Right lobe of liver (tissue), 6 donors: ENCODE measurements around the gene CHST11. TPM values are rescaled to one million over a fixed set of nuclear protein-coding genes. Genes with fewer than 3 reads are reported as not detected.

Experiments
- ATAC-seq, 4 donors: fragments of 200-7000 bp; cut with Tn5 transposase; one replicate each; pipeline ENCODE4 v1.9.1; 2020; ENCODE audit warnings: mild to moderate bottlenecking in 4 of 4, moderate library complexity in 4 of 4
- DNase-seq, 3 donors: peaks; one replicate each; pipeline ENCODE4 v3.0.0-alpha.2; 2020
- H3K27ac ChIP-seq, 3 donors: fragments of 200-600 bp; one replicate each; pipeline ENCODE4 v1.8.0; 2022
- H3K27me3 ChIP-seq, 2 donors: fragments of 200-600 bp; one replicate each; pipeline ENCODE4 v1.8.0; 2022
- H3K36me3 ChIP-seq, 4 donors: fragments of 200-600 bp; sonication (generic) in 1 of 4; one replicate each; pipeline versions ENCODE4 v1.5.1 to v1.8.0; 2017 to 2022; ENCODE audit warnings: control low read depth in 1 of 4
- H3K4me1 ChIP-seq, 4 donors: fragments of 200-600 bp; sonication (generic) in 1 of 4; one replicate each; pipeline versions ENCODE4 v1.5.1 to v1.8.0; 2017 to 2022; ENCODE audit warnings: control low read depth in 1 of 4
- H3K4me3 ChIP-seq, 3 donors: fragments of 200-600 bp; one replicate each; pipeline ENCODE4 v1.8.0; 2022
- H3K9me3 ChIP-seq, 4 donors: fragments of 200-600 bp; sonication (generic) in 1 of 4; one replicate each; pipeline versions ENCODE4 v1.5.1 to v1.8.0; 2017 to 2022; ENCODE audit warnings: control low read depth in 1 of 4
- CTCF ChIP-seq, 4 donors: fragments of 200-600 bp in 3 of 4; fragments of 450-650 bp in 1 of 4; IDR thresholded peaks; one replicate each; pipeline versions ENCODE4 v1.5.1 to v1.8.0; 2016 to 2022; ENCODE audit warnings: antibody characterized with exemption in 4 of 4, mild to moderate bottlenecking in 2 of 4
- POLR2A ChIP-seq: fragments of 450-650 bp; IDR thresholded peaks from one replicate; pipeline ENCODE4 v1.6.1; 2017; ENCODE audit warnings: antibody characterized with exemption, mild to moderate bottlenecking
- WGBS: methylation state at CpG from one replicate; pipeline ENCODE4 v1.1.6; 2018; ENCODE audit warnings: low coverage, low lambda C conversion rate; ENCODE audit not compliant: insufficient coverage; ENCODE audit errors: missing lambda C conversion rate; 5-methylcytosine and 5-hydroxymethylcytosine counted together
- intact Hi-C, 2 donors: fragments of 100-400 bp; cut with DNase I; formaldehyde crosslinking; loops; one replicate each; pipeline versions ENCODE4 v1.11.2 to v1.14.1; 2022
- total RNA-seq, 6 experiments: library from RNA; depleted of rRNA in 2 of 6; stranded (reverse); fragments of >200 nt in 2 of 6; fragmentation: NEBNext Ultra II Directional in 3 of 6; extraction: Animal tissue kit (Norgen Biotek cat#: 25700) in 3 of 6; gene quantifications; one replicate each; pipeline versions ENCODE4 v1.1.0 to v1.2.4, GENCODE V29; 2016 to 2023
- donor health status: DM: no; HTN: yes; CAD: no.
- donor health status: DM: no; HTN: no; CAD: no.
- donor health status: DM: no; HTN: no; CAD: no.
- donor health status: DM: no; HTN: yes; CAD: no.
- donor health status: DM: no; HTN: yes; CAD: no.

CHST11 gene
- total RNA-seq, 6 experiments from 2014 or later = 0.57 to 10.4 (median 3.5) TPM

GRCh38 chr12:104529130-104529874, 72.6 kb downstream of the CHST11 start:
- Histone ChIP-seq H3K9me3 (no peaks in the 10 kb centered on the region), H3K4me3 (no peak overlapping the region), H3K4me1 (no peaks in the 10 kb centered on the region), H3K36me3 (no peaks in the 10 kb centered on the region), H3K27ac (no peak overlapping the region), H3K27me3 (no peaks in the 10 kb centered on the region)
- intact Hi-C loops = no loop called here
- ATAC-seq (no peak), DNase-seq (no peak)
- WGBS = 36% methylated on average over 3 of the region's 3 CpGs
- no peak for TF ChIP-seq CTCF (IDR thresholded peaks at IDR 0.05)
- TF ChIP-seq POLR2A = no peak

- ATAC-seq = no peak
- no peak for DNase-seq
- no peaks in the 10 kb centered on the region for H3K9me3 ChIP-seq
- H3K27ac ChIP-seq = no peak overlapping the region
- H3K36me3 ChIP-seq = no peaks in the 10 kb centered on the region
- H3K27me3 ChIP-seq = no peaks in the 10 kb centered on the region
- intact Hi-C loops = no loop called here
- TF ChIP-seq CTCF (IDR thresholded peaks at IDR 0.05) (no peak), POLR2A (no peak)
- no peak overlapping the region for H3K4me3 ChIP-seq
- 55% methylated on average over 2 of the region's 2 CpGs for WGBS
- H3K4me1 ChIP-seq = no peaks in the 10 kb centered on the region
Observed at GRCh38 chr12:104532636-104533035, 75.9 kb downstream of the CHST11 start.

- intact Hi-C loops = no loop called here
- WGBS = 82% methylated on average over 2 of the region's 2 CpGs
- DNase-seq (no peak), ATAC-seq (no peak)
- Histone ChIP-seq H3K27me3 (no peaks in the 10 kb centered on the region), H3K4me3 (no peak overlapping the region), H3K4me1 (no peaks in the 10 kb centered on the region), H3K9me3 (no peaks in the 10 kb centered on the region), H3K36me3 (no peaks in the 10 kb centered on the region), H3K27ac (no peak overlapping the region)
- TF ChIP-seq CTCF (IDR thresholded peaks at IDR 0.05) = no peak
- no peak for TF ChIP-seq POLR2A
Observed at GRCh38 chr12:104533134-104533533, 76.4 kb downstream of the CHST11 start.

GRCh38 chr12:104534162-104534856, 77.6 kb downstream of the CHST11 start:
- no peak overlapping the region for H3K4me3 ChIP-seq
- no peak overlapping the region for H3K27ac ChIP-seq
- DNase-seq (no peak), ATAC-seq (peak in 1 of 4 donors; percentile 32)
- H3K4me1 ChIP-seq = no peaks in the 10 kb centered on the region
- H3K27me3 ChIP-seq = no peaks in the 10 kb centered on the region
- 32% methylated on average over 8 of the region's 10 CpGs for WGBS
- no peaks in the 10 kb centered on the region for H3K9me3 ChIP-seq
- TF ChIP-seq POLR2A = no peak
- TF ChIP-seq CTCF (IDR thresholded peaks at IDR 0.05) = no peak
- intact Hi-C loops = no loop called here
- no peaks in the 10 kb centered on the region for H3K36me3 ChIP-seq
